Memory B cell (primary cell): ENCODE data around the gene MTHFD2L.

Source experiments
- ATAC-seq: fragments of 150-1000 bp; cut with Tn5 transposase; 2 replicates; pipeline ENCODE4 v1.10.0; 2021; ENCODE audit warnings: low read depth, mild to moderate bottlenecking, moderate library complexity
- DNase-seq, 2 donors: peaks; one replicate each; pipeline ENCODE4 v3.0.0; 2022; ENCODE audit warnings: low spot score in 2 of 2
- H3K27ac Mint-ChIP-seq: one replicate; pipeline ENCODE4 v1.8.0; 2022; ENCODE audit warnings: mild to moderate bottlenecking, moderate library complexity, mixed read lengths
- H3K27me3 Mint-ChIP-seq: one replicate; pipeline ENCODE4 v1.8.0; 2022; ENCODE audit warnings: mixed read lengths
- H3K36me3 Mint-ChIP-seq: one replicate; pipeline ENCODE4 v1.8.0; 2022; ENCODE audit warnings: mild to moderate bottlenecking, mixed read lengths
- H3K4me1 Mint-ChIP-seq: one replicate; pipeline ENCODE4 v1.8.0; 2022; ENCODE audit warnings: mixed read lengths
- H3K4me3 Mint-ChIP-seq: one replicate; pipeline ENCODE4 v1.8.0; 2022; ENCODE audit warnings: mild to moderate bottlenecking, moderate library complexity, mixed read lengths
- H3K9me3 Mint-ChIP-seq: one replicate; pipeline ENCODE4 v1.8.0; 2022; ENCODE audit warnings: mixed read lengths

The MTHFD2L gene

GRCh38 chr4:74344031-74344430 lies 186.1 kb downstream of the MTHFD2L start:
- H3K27me3 Mint-ChIP-seq: peaks cover 8% of the 10 kb centered on the region
- ATAC-seq: no peak
- H3K9me3 Mint-ChIP-seq: peaks cover 13% of the 10 kb centered on the region
- no peaks in the 10 kb centered on the region for H3K4me1 Mint-ChIP-seq
- H3K27ac Mint-ChIP-seq: no peak overlapping the region
- peaks cover 2% of the 10 kb centered on the region for H3K36me3 Mint-ChIP-seq
- H3K4me3 Mint-ChIP-seq: no peak overlapping the region
- no peak for DNase-seq
